H1 (cell line): ENCODE measurements around the gene ACSF3. TPM values are rescaled to one million over a fixed set of nuclear protein-coding genes. Genes with fewer than 3 reads are reported as not detected.

Source experiments
- ATF2 ChIP-seq: IDR thresholded peaks from 2 replicates; pipeline ENCODE4 v1.6.1; 2012; ENCODE audit warnings: low read length, inconsistent platforms
- GTF2F1 ChIP-seq: IDR thresholded peaks from 2 replicates; pipeline ENCODE4 v1.6.1; 2012; ENCODE audit warnings: low read depth, low read length, improper control_type of control experiment, borderline replicate concordance
- SIN3A ChIP-seq, 2 experiments: IDR thresholded peaks in 1 of 2; conservative IDR thresholded peaks in 1 of 2; 2 replicates each; pipeline ENCODE4 v1.6.1; 2011 to 2012; ENCODE audit warnings: low read length in 2 of 2, improper control_type of control experiment in 1 of 2, low read depth in 1 of 2, mild to moderate bottlenecking in 1 of 2
- USF2 ChIP-seq: IDR thresholded peaks from 2 replicates; pipeline ENCODE4 v1.6.1; 2011; ENCODE audit warnings: low read length, improper control_type of control experiment
- polyA plus RNA-seq, 7 experiments: library from polyadenylated mRNA; depleted of rRNA in 3 of 7; stranded (reverse) in 5 of 7; unstranded in 2 of 7; fragments of >200 nt in 5 of 7; fragments of 200-250 nt in 2 of 7; gene quantifications; 1 replicate in 5 of 7; 2 replicates in 1 of 7; 4 replicates in 1 of 7; pipeline versions ENCODE4 v1.2.1 to v1.2.3, GENCODE V29; 2011 to 2013; ENCODE audit warnings: missing spikeins in 2 of 7, mixed read lengths in 2 of 7
- total RNA-seq: library from RNA; stranded (reverse); fragmentation: NEBNext Ultra II Directional; extraction: Animal tissue kit (Norgen Biotek cat#: 25700); gene quantifications from 2 replicates; pipeline ENCODE4 v1.2.1, GENCODE V29; 2021

ACSF3 gene
- total and polyA plus RNA-seq, 2 of the 8 experiments (the other 6 are each of a cell fraction or from before 2014, with no cell fraction given) = 15.6 to 22.9 TPM

GRCh38 chr16:89168381-89169189 lies 74.9 kb downstream of the ACSF3 start (continued):
- TF ChIP-seq USF2 (no peak), GTF2F1 (no peak), SIN3A (conservative IDR thresholded peaks at IDR 0.05 in 1 of 2, IDR thresholded peaks at IDR 0.05 in 1 of 2; ENCODE audit: low read depth in 1 of 2, low read length in 2 of 2) (no peak), ATF2 (no peak)
